Naive thymus-derived CD4-positive, alpha-beta T cell (primary cell): ENCODE measurements around the gene MPP4. TPM values are rescaled to one million over a fixed set of nuclear protein-coding genes. Genes with fewer than 3 reads are reported as not detected.

Experiments used
- ATAC-seq: fragments of 150-1000 bp; cut with Tn5 transposase; 2 replicates; pipeline ENCODE4 v1.10.0; 2021; ENCODE audit warnings: mild to moderate bottlenecking, moderate library complexity
- CTCF ChIA-PET: fragments of 350-600 bp; sonication (Branson Sonifier 250); formaldehyde crosslinking; loops from one replicate; lab custom pipeline; 2021; ENCODE audit warnings: antibody characterized with exemption; lab: Charles Lee
- POLR2A ChIA-PET: fragments of 350-600 bp; sonication (Branson Sonifier 250); formaldehyde crosslinking; loops from one replicate; lab custom pipeline; 2021; ENCODE audit warnings: antibody characterized with exemption, inconsistent platforms; lab: Charles Lee
- DNase-seq, 9 donors: peaks; one replicate each; pipeline versions ENCODE4 v3.0.0 to v3.0.0-alpha.2; 2020 to 2022; ENCODE audit warnings: mixed read lengths in 1 of 9
- H3K27ac ChIP-seq: one replicate; pipeline ENCODE4 v1.7.0; 2013; ENCODE audit warnings: mild to moderate bottlenecking, low read depth, low read length, moderate library complexity
- H3K27me3 ChIP-seq, 2 donors: one replicate each; pipeline ENCODE4 v1.7.0; 2013; ENCODE audit warnings: low read length in 2 of 2, mild to moderate bottlenecking in 2 of 2, moderate library complexity in 2 of 2; ENCODE audit not compliant: control insufficient read depth in 2 of 2, insufficient read depth in 2 of 2
- H3K36me3 ChIP-seq, 3 experiments: 1 replicate in 2 of 3; 2 replicates in 1 of 3; pipeline ENCODE4 v1.7.0; 2013; ENCODE audit warnings: low read length in 3 of 3, mild to moderate bottlenecking in 3 of 3, moderate library complexity in 1 of 3; ENCODE audit not compliant: insufficient read depth in 3 of 3, control insufficient read depth in 2 of 3
- H3K4me1 ChIP-seq, 2 donors: one replicate each; pipeline ENCODE4 v1.7.0; 2013; ENCODE audit warnings: low read length in 2 of 2, mild to moderate bottlenecking in 2 of 2, moderate library complexity in 1 of 2; ENCODE audit not compliant: control insufficient read depth in 2 of 2, insufficient read depth in 2 of 2
- H3K4me3 ChIP-seq: 2 replicates; pipeline ENCODE4 v1.7.0; 2013; ENCODE audit warnings: mild to moderate bottlenecking, low read length
- H3K9me3 ChIP-seq, 3 experiments: 1 replicate in 2 of 3; 2 replicates in 1 of 3; pipeline ENCODE4 v1.7.0; 2013; ENCODE audit warnings: low read length in 3 of 3; ENCODE audit not compliant: control insufficient read depth in 2 of 3
- H3K27ac Mint-ChIP-seq, 9 donors: one replicate each; pipeline ENCODE4 v1.8.0; 2020 to 2022; ENCODE audit warnings: mixed read lengths in 9 of 9, mild to moderate bottlenecking in 8 of 9, moderate library complexity in 5 of 9, inconsistent platforms in 2 of 9
- H3K27me3 Mint-ChIP-seq, 5 donors: one replicate each; pipeline ENCODE4 v1.8.0; 2021 to 2022; ENCODE audit warnings: mixed read lengths in 5 of 5, mild to moderate bottlenecking in 1 of 5
- H3K36me3 Mint-ChIP-seq, 5 donors: one replicate each; pipeline ENCODE4 v1.8.0; 2020 to 2022; ENCODE audit warnings: mixed read lengths in 5 of 5, mild to moderate bottlenecking in 3 of 5, inconsistent platforms in 1 of 5
- H3K4me1 Mint-ChIP-seq, 7 donors: one replicate each; pipeline ENCODE4 v1.8.0; 2020 to 2022; ENCODE audit warnings: mixed read lengths in 7 of 7, mild to moderate bottlenecking in 3 of 7, inconsistent platforms in 1 of 7
- H3K4me3 Mint-ChIP-seq, 10 donors: one replicate each; pipeline ENCODE4 v1.8.0; 2020 to 2022; ENCODE audit warnings: mild to moderate bottlenecking in 10 of 10, mixed read lengths in 10 of 10, moderate library complexity in 6 of 10, inconsistent platforms in 2 of 10
- H3K9me3 Mint-ChIP-seq, 11 donors: one replicate each; pipeline ENCODE4 v1.8.0; 2020 to 2022; ENCODE audit warnings: mixed read lengths in 11 of 11, mild to moderate bottlenecking in 4 of 11, inconsistent platforms in 1 of 11, moderate library complexity in 1 of 11
- intact Hi-C, 2 donors: fragments of 100-400 bp; cut with micrococcal nuclease; formaldehyde crosslinking; loops; one replicate each; pipeline ENCODE4 v1.15.1; 2023
- polyA plus RNA-seq, 2 donors: library from polyadenylated mRNA; unstranded; fragments of 300-500 nt; fragmentation: Illumina TruSeq; gene quantifications; one replicate each; pipeline ENCODE4 v1.2.3, GENCODE V29; 2021
- total RNA-seq, 6 experiments: library from RNA in 5 of 6; stranded (reverse) in 5 of 6; gene quantifications; 1 replicate in 5 of 6; 2 replicates in 1 of 6; pipeline ENCODE4 v1.2.3 and lab custom pipeline; 2021 to 2026

The MPP4 gene
- total and polyA plus RNA-seq, 7 experiments from 2014 or later = 0.12 to 0.47 TPM; not detected in 5

DNA sequence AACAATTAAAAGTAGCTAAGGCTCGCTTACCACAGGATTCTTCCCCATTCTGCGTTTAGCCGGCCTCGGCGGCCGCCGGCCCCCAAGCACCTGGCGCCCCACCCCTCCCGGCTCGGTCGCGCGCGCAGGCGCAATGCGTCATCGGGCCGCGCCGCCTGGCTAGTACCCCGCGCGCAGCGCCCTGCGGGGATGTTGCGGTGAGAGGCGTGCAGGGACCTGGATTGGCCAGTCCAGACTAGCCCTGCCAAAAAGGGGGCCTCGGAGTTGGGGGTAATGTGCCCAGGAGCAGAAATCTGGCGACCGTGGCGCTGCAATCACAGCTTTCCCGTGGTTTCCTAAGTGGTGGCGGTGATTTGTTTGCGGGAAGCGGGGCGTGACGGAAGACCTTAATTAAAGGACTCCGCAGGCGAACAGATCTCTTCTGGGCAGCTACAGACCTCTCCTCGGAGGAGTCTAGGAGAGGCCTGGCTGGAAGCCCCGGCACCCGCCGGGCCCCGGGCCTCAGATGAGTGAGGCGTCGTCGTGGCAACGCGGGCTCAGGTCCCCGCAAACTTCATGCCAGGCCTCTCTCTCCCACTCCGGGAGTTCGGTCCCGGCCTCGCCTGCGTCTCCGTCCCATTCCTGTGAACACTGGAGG is 55.7 kb downstream of the MPP4 start:
- intact Hi-C loops = loop anchor here (1.0 to 10.0 kb wide), 24 partner anchors 139 to 1728 kb away; partner anchors contain the start of genes CASP10 (in 2 of the 2), FZD7 (in 2 of the 2), NBEAL1 (in 2 of the 2) and NOP58 (in 2 of the 2)
- H3K27ac ChIP-seq = peak overlapping the region; percentile 87
- H3K36me3 Mint-ChIP-seq = peaks cover 0 to 3% (median 0%) of the 10 kb centered on the region in 5 donors
- H3K9me3 Mint-ChIP-seq = no peaks in the 10 kb centered on the region
- H3K36me3 ChIP-seq = peaks cover 0 to 5% (median 0%) of the 10 kb centered on the region in 3 experiments
- H3K27me3 ChIP-seq = no peaks in the 10 kb centered on the region
- H3K27me3 Mint-ChIP-seq = peaks cover 0 to 4% (median 0%) of the 10 kb centered on the region in 5 donors
- H3K4me3 ChIP-seq = peak overlapping the region; percentile 95
- CTCF ChIA-PET = no interaction called here
- peak overlapping the region; percentile 76 to 100 (median 97) for H3K27ac Mint-ChIP-seq
- peak; percentile 81 to 94 (median 92) for DNase-seq
- H3K9me3 ChIP-seq = no peaks in the 10 kb centered on the region
- H3K4me1 ChIP-seq = peaks cover 3 to 5% of the 10 kb centered on the region in 2 donors
- peak; percentile 94 for ATAC-seq
- POLR2A ChIA-PET = interaction anchor here (0.5 to 3.2 kb wide), 9 partner anchors 9 to 779 kb away, joined by 3 to 19 read pairs (median 4); partner anchors contain the start of genes ALS2, CFLAR, CLK1 and STRADB
- peak overlapping the region; percentile 86 to 99 (median 96) for H3K4me3 Mint-ChIP-seq
- H3K4me1 Mint-ChIP-seq = peaks cover 5 to 21% (median 12%) of the 10 kb centered on the region in 7 donors

DNA sequence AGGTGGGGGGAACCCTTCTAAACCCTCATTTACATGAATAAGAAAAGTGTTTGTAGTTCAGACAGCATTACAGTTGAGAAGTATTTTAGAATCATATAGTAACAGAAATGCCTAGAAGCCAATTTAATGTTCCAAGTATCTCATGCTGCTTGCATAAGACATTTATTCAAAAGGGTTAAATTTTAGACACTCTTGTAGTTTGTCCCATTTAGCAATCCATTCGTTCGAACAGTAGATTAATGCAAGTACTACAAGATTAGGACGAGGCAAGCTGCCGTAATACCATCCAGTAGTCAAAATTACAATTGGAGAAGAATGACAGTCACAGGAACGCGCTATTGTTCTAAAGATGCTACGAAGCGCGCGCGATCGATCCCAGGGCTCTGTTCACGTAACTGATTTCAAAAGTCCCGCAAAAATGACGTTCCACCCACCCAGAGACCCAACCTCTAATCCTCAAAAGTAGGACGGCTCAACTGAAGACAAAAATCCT is 56.3 kb downstream of the MPP4 start:
- peak overlapping the region; percentile 95 for H3K4me3 ChIP-seq
- Mint-ChIP-seq H3K27me3 (peaks cover 0 to 4% (median 0%) of the 10 kb centered on the region in 5 donors), H3K27ac (peak overlapping the region; percentile 76 to 100 (median 97)), H3K36me3 (peaks cover 0 to 3% (median 0%) of the 10 kb centered on the region in 5 donors), H3K4me1 (peaks cover 5 to 21% (median 12%) of the 10 kb centered on the region in 7 donors), H3K9me3 (no peaks in the 10 kb centered on the region), H3K4me3 (peak overlapping the region; percentile 86 to 99 (median 96))
- ChIA-PET CTCF (no interaction called here), POLR2A (interaction anchor here (0.5 to 3.2 kb wide), 8 partner anchors 9 to 778 kb away, joined by 3 to 19 read pairs (median 4); partner anchors contain the start of genes ALS2, CLK1, STRADB and TRAK2)
- H3K27me3 ChIP-seq = no peaks in the 10 kb centered on the region
- no peak for DNase-seq
- H3K36me3 ChIP-seq = peaks cover 0 to 5% (median 0%) of the 10 kb centered on the region in 3 experiments
- intact Hi-C loops = loop anchor here (1.0 to 10.0 kb wide), 22 partner anchors 139 to 1727 kb away; partner anchors contain the start of genes CASP10 (in 2 of the 2), FZD7 (in 2 of the 2), NBEAL1 (in 2 of the 2) and NOP58 (in 2 of the 2)
- H3K27ac ChIP-seq = peak overlapping the region; percentile 87
- H3K4me1 ChIP-seq = peaks cover 3 to 5% of the 10 kb centered on the region in 2 donors
- peak; percentile 71 for ATAC-seq
- H3K9me3 ChIP-seq = no peaks in the 10 kb centered on the region

DNA sequence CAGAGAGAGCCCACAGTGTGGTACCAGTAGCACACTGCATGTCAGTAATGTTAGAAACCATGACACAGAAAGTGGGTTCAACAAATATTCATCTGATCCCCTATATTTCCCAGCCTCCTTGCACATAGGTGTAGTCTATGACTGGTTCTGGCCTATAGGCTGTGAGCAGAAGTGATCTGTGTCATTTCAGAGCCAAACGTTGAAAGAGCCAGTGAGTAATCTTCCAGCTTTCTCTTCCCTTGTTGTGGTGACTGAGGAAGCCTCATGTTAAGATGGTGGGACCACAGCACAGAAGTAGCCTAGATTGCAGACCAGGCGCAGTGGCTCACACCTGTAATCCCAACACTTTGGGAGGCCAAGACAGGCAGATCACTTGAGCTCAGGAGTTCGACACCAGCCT is 59.2 kb downstream of the MPP4 start:
- H3K4me1 ChIP-seq = peaks cover 3 to 5% of the 10 kb centered on the region in 2 donors
- peaks cover 0 to 6% (median 0%) of the 10 kb centered on the region in 3 experiments for H3K36me3 ChIP-seq
- H3K4me3 ChIP-seq = no peak overlapping the region
- ChIA-PET CTCF (no interaction called here), POLR2A (no interaction called here)
- ATAC-seq (no peak), DNase-seq (no peak)
- Mint-ChIP-seq H3K4me1 (peaks cover 5 to 18% (median 12%) of the 10 kb centered on the region in 7 donors), H3K27me3 (peaks cover 0 to under 1% (median 0%) of the 10 kb centered on the region in 5 donors), H3K27ac (no peak overlapping the region), H3K9me3 (no peaks in the 10 kb centered on the region), H3K36me3 (peaks cover 4 to 15% (median 12%) of the 10 kb centered on the region in 5 donors), H3K4me3 (no peak overlapping the region)
- H3K27ac ChIP-seq = no peak overlapping the region
- intact Hi-C loops = no loop called here
- no peaks in the 10 kb centered on the region for H3K9me3 ChIP-seq
- no peaks in the 10 kb centered on the region for H3K27me3 ChIP-seq

DNA sequence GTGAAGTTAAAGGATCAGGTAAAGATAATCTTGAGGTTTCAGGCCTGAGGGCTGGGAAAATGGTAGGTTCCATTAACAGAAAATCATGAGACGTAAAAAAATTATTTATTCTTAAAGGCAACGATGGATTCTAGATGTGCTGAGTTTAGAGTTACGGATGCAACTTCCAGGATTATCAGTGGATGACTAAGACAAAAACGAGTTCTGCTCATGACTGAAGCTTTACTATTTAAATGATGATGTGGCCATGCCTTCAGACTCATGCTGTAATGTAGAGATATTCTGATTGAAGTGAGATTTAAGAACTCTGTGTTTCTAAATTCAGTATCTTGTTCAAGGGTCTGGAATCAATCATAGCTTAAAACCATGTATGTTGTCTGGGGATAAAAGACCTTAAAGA is 60.1 kb downstream of the MPP4 start:
- Histone ChIP-seq H3K4me1 (peaks cover under 1 to 3% of the 10 kb centered on the region in 2 donors), H3K27me3 (no peaks in the 10 kb centered on the region), H3K4me3 (no peak overlapping the region), H3K27ac (no peak overlapping the region), H3K9me3 (no peaks in the 10 kb centered on the region), H3K36me3 (peaks cover 0 to 12% (median 0%) of the 10 kb centered on the region in 3 experiments)
- H3K27me3 Mint-ChIP-seq = no peaks in the 10 kb centered on the region
- POLR2A ChIA-PET = no interaction called here
- DNase-seq (no peak), ATAC-seq (no peak)
- peaks cover 4 to 19% (median 14%) of the 10 kb centered on the region in 5 donors for H3K36me3 Mint-ChIP-seq
- H3K4me3 Mint-ChIP-seq = no peak overlapping the region
- H3K4me1 Mint-ChIP-seq = peaks cover 0 to 12% (median 7%) of the 10 kb centered on the region in 7 donors
- CTCF ChIA-PET = no interaction called here
- intact Hi-C loops = no loop called here
- H3K9me3 Mint-ChIP-seq = no peaks in the 10 kb centered on the region
- H3K27ac Mint-ChIP-seq = no peak overlapping the region

DNA sequence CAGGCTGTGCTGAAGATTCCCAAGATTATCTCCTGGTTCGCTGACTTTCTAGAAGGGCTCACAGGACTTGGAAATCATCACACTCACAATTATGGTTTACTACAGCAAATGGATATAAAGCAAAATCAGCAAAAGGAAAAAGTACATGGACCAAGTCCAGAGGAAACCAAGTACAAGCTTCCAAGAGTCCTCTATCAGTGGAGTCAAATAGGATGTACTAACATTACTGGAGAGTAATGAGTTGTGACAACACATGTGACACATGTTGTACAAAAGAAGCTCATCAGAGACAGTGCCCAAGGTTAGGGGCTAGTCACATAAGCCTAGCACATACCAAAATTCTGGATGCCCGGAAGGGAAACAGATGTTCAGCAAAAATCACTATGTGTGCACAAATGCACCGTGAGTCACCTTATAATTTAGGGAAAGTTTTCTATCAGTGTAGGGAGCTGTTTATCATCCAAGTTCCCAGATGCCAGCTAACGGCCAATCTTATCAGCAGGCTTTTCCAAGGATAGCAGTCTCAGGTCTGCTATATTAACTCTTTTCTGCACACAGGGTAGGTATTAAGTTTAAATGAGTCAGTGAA is 64.7 kb downstream of the MPP4 start:
- Mint-ChIP-seq H3K27me3 (no peaks in the 10 kb centered on the region), H3K9me3 (no peaks in the 10 kb centered on the region), H3K4me1 (no peaks in the 10 kb centered on the region), H3K4me3 (no peak overlapping the region), H3K27ac (no peak overlapping the region), H3K36me3 (peaks cover 4 to 28% (median 25%) of the 10 kb centered on the region in 5 donors)
- Histone ChIP-seq H3K4me1 (no peaks in the 10 kb centered on the region), H3K27ac (no peak overlapping the region), H3K9me3 (no peaks in the 10 kb centered on the region), H3K4me3 (no peak overlapping the region), H3K27me3 (no peaks in the 10 kb centered on the region), H3K36me3 (peaks cover 0 to 16% (median 0%) of the 10 kb centered on the region in 3 experiments)
- ChIA-PET CTCF (no interaction called here), POLR2A (interaction anchor here (0.7 kb wide), 1 partner anchor 8 kb away, joined by 3 read pairs; no protein-coding TSS in a partner anchor)
- ATAC-seq = no peak
- DNase-seq = no peak
- intact Hi-C loops = no loop called here

DNA sequence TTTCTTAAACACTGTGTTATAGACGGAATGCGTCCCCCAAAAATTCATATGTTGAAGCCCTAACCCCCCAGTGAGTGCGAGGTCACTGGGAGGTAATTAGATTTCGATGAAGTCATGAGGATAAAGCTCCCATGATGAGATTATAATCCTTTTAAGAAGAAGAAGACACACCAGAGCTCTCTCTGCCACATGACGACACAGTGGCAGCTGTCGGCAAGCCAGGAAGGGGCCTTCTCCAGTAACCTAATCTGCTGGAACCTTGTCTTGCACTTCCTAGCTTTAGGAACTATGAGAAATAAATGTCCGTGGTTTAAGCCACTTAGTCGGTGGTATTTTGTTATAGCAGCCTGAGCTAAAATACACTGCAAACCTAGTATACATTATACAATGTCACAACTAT is 67.4 kb downstream of the MPP4 start:
- Histone ChIP-seq H3K9me3 (no peaks in the 10 kb centered on the region), H3K27me3 (no peaks in the 10 kb centered on the region), H3K27ac (no peak overlapping the region), H3K4me3 (no peak overlapping the region), H3K36me3 (peaks cover 0 to 16% (median 0%) of the 10 kb centered on the region in 3 experiments), H3K4me1 (no peaks in the 10 kb centered on the region)
- Mint-ChIP-seq H3K4me1 (no peaks in the 10 kb centered on the region), H3K27me3 (no peaks in the 10 kb centered on the region), H3K9me3 (no peaks in the 10 kb centered on the region), H3K27ac (no peak overlapping the region), H3K36me3 (peaks cover 4 to 27% (median 22%) of the 10 kb centered on the region in 5 donors), H3K4me3 (no peak overlapping the region)
- DNase-seq (no peak), ATAC-seq (no peak)
- intact Hi-C loops = no loop called here
- CTCF ChIA-PET = no interaction called here
- POLR2A ChIA-PET = no interaction called here
